NCI-H526 (cell line): ENCODE data around the gene ST13.
A peak's percentile ranks its signal among the peaks of the same experiment; 100 is the strongest.
"Not testable (repeated sequence)": the region's sequence is repeated elsewhere in the genome, so short reads cannot be mapped to it uniquely, and the experiment has no call there.

Experiments
- DNase-seq, 2 experiments: peaks; one replicate each; lab custom pipeline; 2025; lab: John Stamatoyannopoulos, UW

Gene ST13

GRCh38 chr22:40838486-40838885, 18.0 kb downstream of the ST13 start:
- no peak for DNase-seq

- no peak for DNase-seq
Observed at GRCh38 chr22:40834619-40835018, 21.8 kb downstream of the ST13 start.

DNA sequence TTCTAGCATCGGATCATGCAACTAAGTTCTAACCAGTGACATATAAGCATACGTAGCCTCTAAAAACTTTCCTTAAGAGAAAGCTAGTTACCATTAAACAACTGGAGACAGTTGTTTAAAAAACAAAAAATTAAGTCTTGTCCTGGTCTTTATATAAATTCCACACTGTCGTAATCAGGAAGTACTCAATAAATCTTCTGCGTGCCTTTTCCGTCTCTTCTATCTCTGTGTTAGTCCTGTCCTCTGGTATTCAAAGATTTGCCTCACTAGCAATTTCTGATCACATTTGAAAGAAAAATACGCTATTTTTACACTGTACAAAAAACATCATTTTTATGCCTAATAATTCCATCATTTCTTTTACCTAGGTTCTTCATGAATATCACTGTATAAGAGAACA, 27.3 kb downstream of the ST13 start:
- no peak for DNase-seq

GRCh38 chr22:40826984-40827741, 29.3 kb downstream of the ST13 start:
- DNase-seq = no peak

- DNase-seq = not testable (repeated sequence)
Observed at GRCh38 chr22:40826292-40826691, 30.1 kb downstream of the ST13 start.

- DNase-seq = no peak
Observed at GRCh38 chr22:40823426-40823825, 33.0 kb downstream of the ST13 start.

- DNase-seq = peak in 1 of 2 experiments; percentile 26
Observed at GRCh38 chr22:40819599-40820140, 36.8 kb downstream of the ST13 start.

GRCh38 chr22:40818747-40819598, 37.5 kb downstream of the ST13 start, which contains the start of gene SLC25A17:
Gene SLC25A17, minus strand, starts transcription at chr22:40819346. Its CDS starts 98 bp downstream, at chr22:40819248.
- peak; percentile 58 to 88 for DNase-seq

DNA sequence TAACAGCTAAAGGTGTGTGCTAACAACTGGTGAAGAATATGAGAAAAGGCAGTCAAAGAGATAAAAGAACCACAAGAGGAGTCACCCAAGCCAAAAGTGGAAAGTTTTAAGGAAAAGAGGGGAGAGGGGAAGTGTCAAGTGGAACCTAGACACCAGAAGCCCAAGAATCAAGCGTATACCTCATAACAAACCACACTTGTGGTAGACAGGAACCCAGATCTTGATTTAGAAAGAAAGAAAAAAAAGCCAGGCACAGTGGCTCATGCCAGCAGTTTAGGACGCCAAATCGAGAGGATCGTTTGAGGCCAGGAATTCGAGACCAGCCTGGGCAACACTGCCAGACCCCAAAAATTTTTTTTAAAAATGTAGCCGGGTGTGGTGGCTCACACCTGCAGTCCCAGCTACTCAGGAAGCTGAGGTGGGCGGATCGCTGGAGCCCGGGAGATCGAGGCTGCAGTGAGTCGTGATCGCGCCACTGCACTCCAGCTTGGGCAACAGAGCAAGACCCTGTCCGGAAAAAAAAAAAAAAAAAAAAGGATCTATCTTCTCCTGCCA, 38.2 kb downstream of the ST13 start:
- no peak for DNase-seq

DNA sequence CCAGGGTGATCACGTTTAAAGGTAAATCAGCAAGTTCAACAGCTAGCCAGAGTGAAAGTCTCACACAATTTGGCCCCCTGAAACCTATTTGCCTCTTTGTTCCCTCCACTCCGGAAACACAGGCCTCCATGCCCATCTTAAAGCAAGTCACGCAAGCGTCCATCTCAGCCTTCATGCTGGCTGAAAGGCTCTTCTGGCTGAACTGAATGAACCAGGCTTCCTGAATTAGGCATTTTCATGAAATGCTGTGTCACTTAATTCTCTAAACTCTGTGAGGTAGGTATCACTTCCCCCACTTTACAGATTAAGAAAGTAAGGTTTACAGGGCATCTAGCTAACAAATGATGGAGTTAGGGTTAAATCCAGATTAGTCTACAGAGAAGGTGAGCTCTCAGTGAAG, 38.7 kb downstream of the ST13 start:
- no peak for DNase-seq

DNA sequence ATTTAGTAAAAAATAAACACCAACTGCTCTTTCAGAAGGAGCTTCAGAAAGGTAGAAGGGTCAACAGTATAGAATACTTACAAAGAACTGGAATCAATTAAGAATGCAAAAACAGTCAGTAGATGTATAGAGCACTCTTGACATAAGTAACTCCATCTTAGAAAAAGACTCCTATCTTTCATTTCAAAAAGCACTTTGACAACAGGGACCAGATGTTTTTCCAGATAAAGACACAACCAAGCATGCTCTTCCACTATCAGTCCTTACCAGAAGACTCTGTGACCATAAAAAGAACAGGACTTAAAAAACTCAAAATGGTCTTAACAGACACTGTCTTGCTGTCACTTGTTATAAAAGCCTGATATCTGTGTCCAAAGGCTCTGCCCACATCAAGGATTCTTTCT, 42.5 kb downstream of the ST13 start:
- no peak for DNase-seq

DNA sequence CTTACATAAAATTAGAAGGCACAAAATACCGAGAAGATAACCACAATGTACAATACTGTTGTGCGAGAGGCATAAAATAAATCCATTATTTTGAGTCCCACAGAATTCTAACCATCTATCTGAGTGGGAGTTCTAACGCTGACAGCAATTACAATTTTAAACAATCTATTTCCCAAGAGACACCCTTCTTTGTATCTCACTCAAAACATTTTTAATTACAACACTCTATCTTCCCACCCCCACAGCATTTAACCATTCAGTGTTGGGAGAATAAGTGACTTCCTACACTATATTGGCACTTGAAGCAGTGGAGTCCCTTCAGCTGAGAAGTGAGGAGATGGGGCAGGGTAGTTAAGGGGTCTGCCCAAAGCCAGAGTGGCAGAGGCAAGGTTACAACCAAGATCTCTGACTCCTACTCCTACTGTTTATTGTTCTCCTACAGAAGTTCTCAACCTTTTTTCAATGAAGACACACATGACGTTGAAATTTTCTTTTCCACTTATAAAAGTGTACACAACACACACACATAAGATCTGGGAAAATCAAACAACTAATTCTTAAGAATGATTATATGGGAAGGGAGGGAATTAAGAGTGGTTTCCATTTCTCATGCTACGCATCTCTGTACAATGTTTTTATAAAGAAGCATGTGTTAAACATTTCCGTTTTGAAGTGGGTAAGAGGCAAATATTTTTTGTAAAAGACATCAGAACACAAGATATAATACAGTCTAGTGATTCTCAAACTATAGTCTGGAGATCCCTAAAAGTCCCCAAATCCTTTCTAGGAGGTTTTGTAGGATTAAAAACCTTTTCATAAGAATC, 48.2 kb downstream of the ST13 start:
- no peak for DNase-seq

DNA sequence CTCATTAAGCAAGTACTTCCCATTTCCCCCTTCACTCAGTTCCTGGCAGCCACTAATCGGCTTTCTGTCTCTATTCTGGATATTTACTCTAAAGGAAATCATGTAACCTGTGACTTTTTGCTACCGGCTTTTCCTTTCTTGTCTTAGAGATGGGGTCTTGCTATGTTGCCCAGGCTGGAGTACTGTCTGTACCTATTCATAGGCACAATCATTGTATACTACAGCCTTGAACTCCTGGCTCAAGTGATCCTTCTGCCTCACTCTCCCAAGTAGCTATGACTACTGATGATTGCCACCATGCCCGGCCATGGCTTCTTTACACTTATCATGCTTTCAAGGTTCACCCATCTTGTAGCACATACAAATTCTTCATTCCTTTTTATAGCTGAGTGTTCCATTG, 49.7 kb downstream of the ST13 start:
- no peak for DNase-seq

- no peak for DNase-seq
Observed at GRCh38 chr22:40805699-40806203, 50.7 kb downstream of the ST13 start.

- no peak for DNase-seq
Observed at GRCh38 chr22:40805239-40805638, 51.2 kb downstream of the ST13 start.

- no peak for DNase-seq
Observed at GRCh38 chr22:40803321-40803720, 53.1 kb downstream of the ST13 start.

GRCh38 chr22:40799008-40799407, 57.4 kb downstream of the ST13 start:
- DNase-seq = no peak

- no peak for DNase-seq
Observed at GRCh38 chr22:40797427-40797826, 59.0 kb downstream of the ST13 start.

- no peak for DNase-seq
Observed at GRCh38 chr22:40792451-40792850, 64.0 kb downstream of the ST13 start.

DNA sequence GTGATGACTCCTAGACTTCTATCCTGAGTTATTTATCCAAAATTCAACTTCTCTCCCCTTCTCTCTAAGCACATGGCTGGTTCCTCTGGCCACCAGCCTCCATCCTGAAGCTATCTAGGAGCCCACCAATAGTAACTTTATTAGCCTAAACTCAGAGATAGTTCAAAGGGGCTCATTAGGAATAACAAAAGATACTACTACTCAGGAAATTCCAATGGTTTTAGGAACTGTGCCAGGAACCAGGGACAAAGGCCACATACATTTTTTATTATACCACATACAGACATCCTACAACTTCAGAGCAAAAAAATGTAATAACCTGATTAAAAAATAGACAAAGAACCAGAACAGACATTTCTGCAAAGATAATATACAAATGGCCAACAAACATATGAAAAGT, 65.2 kb downstream of the ST13 start:
- no peak for DNase-seq

GRCh38 chr22:40789131-40789530, 67.3 kb downstream of the ST13 start:
- no peak for DNase-seq
